Adrenal gland (tissue), 5 donors: Measurements from ENCODE around the gene C5orf15.

ENCODE experiments used
- POLR2A ChIP-seq, 2 donors: fragments of 450-650 bp; IDR thresholded peaks; one replicate each; pipeline ENCODE4 v1.6.1; 2017; ENCODE audit warnings: antibody characterized with exemption in 2 of 2, mild to moderate bottlenecking in 2 of 2, moderate library complexity in 1 of 2
- TF ChIP-seq, protein P1 (sequence below), 6 experiments: fragments of 450-650 bp in 4 of 6; fragments of 200-600 bp in 2 of 6; sonication (generic) in 1 of 6; IDR thresholded peaks; 1 replicate in 5 of 6; 2 replicates in 1 of 6; pipeline versions ENCODE4 v1.5.1 to v1.8.0; 2016 to 2021; ENCODE audit warnings: antibody characterized with exemption in 6 of 6, mild to moderate bottlenecking in 2 of 6, moderate library complexity in 1 of 6
- donor health status: DM: no; HTN: no; CAD: no.

DNA sequence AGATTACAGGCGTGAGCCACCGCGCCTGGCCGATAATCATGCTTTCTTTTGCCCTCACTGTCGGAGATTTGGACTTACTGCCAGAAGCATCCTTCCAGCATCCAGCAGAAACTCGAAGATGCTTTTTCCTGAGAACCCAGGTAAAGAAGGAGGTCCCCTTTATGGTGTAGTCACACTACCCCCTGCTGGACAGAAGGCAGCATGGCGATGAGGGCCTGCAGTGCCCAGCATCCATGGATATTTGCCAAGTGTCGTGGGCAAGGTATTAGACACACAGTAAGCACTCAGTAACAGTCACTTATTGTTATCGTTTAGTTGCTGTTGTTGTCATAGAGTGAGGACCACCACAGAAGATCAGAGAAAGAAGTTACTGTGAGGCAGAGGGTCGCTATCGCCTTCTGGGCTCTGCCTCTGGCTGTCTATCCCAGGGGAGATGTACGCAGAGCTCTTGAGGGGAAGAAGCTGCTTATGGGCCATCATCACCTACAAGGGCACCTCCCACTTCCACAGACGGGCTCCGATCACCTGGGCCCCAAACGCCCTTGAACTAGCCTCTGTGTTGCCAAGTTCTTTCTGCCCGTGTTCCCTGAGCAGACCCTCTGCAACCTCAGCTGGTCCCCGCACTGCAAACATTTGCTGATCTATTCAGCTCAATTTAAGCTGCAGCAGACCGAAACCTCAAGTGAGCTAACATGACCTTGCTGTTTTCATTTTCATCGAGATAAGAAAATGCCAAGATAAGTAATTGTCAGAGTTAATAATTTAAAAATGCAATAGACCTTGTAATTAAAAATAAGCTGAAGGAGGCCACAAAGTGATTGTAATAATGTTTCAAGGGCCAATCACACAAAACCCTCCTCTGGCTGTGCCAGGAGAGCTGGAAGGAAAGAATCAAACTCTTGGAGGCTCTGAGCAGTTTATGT is 23.9 kb downstream of the C5orf15 start:
- TF ChIP-seq, protein P1, sequence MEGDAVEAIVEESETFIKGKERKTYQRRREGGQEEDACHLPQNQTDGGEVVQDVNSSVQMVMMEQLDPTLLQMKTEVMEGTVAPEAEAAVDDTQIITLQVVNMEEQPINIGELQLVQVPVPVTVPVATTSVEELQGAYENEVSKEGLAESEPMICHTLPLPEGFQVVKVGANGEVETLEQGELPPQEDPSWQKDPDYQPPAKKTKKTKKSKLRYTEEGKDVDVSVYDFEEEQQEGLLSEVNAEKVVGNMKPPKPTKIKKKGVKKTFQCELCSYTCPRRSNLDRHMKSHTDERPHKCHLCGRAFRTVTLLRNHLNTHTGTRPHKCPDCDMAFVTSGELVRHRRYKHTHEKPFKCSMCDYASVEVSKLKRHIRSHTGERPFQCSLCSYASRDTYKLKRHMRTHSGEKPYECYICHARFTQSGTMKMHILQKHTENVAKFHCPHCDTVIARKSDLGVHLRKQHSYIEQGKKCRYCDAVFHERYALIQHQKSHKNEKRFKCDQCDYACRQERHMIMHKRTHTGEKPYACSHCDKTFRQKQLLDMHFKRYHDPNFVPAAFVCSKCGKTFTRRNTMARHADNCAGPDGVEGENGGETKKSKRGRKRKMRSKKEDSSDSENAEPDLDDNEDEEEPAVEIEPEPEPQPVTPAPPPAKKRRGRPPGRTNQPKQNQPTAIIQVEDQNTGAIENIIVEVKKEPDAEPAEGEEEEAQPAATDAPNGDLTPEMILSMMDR (IDR thresholded peaks at IDR 0.05), result peak; percentile 67 to 88 (median 80)
- no peak for TF ChIP-seq POLR2A (IDR thresholded peaks at IDR 0.05)
